Liver (tissue), 9 donors: ENCODE measurements around the gene HEXIM1. TPM values are rescaled to one million over a fixed set of nuclear protein-coding genes. Genes with fewer than 3 reads are reported as not detected.

Experiments
- DNase-seq: peaks from one replicate; pipeline ENCODE4 v3.0.0-alpha.2; 2017; ENCODE audit warnings: low spot score
- H3K27ac ChIP-seq, 2 donors: one replicate each; pipeline ENCODE4 v1.7.0; 2013; ENCODE audit warnings: inconsistent platforms in 2 of 2, low read length in 2 of 2, control low read depth in 1 of 2, low read depth in 1 of 2, mild to moderate bottlenecking in 1 of 2
- H3K27me3 ChIP-seq, 4 donors: one replicate each; pipeline versions ENCODE4 v1.6.1 to v1.7.0; 2013; ENCODE audit warnings: low read length in 3 of 4, inconsistent platforms in 1 of 4, mild to moderate bottlenecking in 1 of 4, moderate library complexity in 1 of 4; ENCODE audit not compliant: control insufficient read depth in 4 of 4, insufficient read depth in 4 of 4
- H3K36me3 ChIP-seq, 4 donors: one replicate each; pipeline versions ENCODE4 v1.6.1 to v1.7.0; 2013; ENCODE audit warnings: low read length in 3 of 4, mild to moderate bottlenecking in 3 of 4, low read depth in 1 of 4, moderate library complexity in 1 of 4; ENCODE audit not compliant: control insufficient read depth in 4 of 4, insufficient read depth in 3 of 4
- H3K4me1 ChIP-seq, 4 donors: one replicate each; pipeline versions ENCODE4 v1.6.1 to v1.7.0; 2013; ENCODE audit warnings: low read length in 3 of 4, mild to moderate bottlenecking in 3 of 4, moderate library complexity in 1 of 4; ENCODE audit not compliant: control insufficient read depth in 4 of 4, insufficient read depth in 4 of 4
- H3K4me3 ChIP-seq, 3 donors: one replicate each; pipeline versions ENCODE4 v1.6.1 to v1.7.0; 2013; ENCODE audit warnings: low read length in 3 of 3, control low read depth in 1 of 3, low read depth in 1 of 3, mild to moderate bottlenecking in 1 of 3
- H3K9ac ChIP-seq, 2 donors: one replicate each; pipeline ENCODE4 v1.7.0; 2013; ENCODE audit warnings: low read length in 2 of 2, mild to moderate bottlenecking in 2 of 2, moderate library complexity in 2 of 2, control low read depth in 1 of 2, low read depth in 1 of 2
- H3K9me3 ChIP-seq, 4 donors: one replicate each; pipeline versions ENCODE4 v1.6.1 to v1.7.0; 2013; ENCODE audit warnings: low read length in 3 of 4; ENCODE audit not compliant: control insufficient read depth in 4 of 4
- ATF3 ChIP-seq: IDR thresholded peaks from 2 replicates; pipeline ENCODE4 v1.6.1; 2016; ENCODE audit warnings: antibody characterized with exemption
- CTCF ChIP-seq: fragments of 150-350 bp; IDR thresholded peaks from 2 replicates; pipeline ENCODE4 v1.5.1; 2017; ENCODE audit warnings: improper control_type of control experiment, low read depth, low read length; ENCODE audit not compliant: missing input control
- EGR1 ChIP-seq, 2 donors: IDR thresholded peaks; 2 replicates each; pipeline ENCODE4 v1.6.1; 2016 to 2018; ENCODE audit warnings: antibody characterized with exemption in 2 of 2, low read depth in 2 of 2
- FOXA1 ChIP-seq: IDR thresholded peaks from 2 replicates; pipeline ENCODE4 v1.6.1; 2016; ENCODE audit warnings: antibody characterized with exemption
- FOXA2 ChIP-seq: IDR thresholded peaks from 2 replicates; pipeline ENCODE4 v1.6.1; 2016; ENCODE audit warnings: antibody characterized with exemption
- GABPA ChIP-seq, 2 donors: IDR thresholded peaks in 1 of 2; conservative IDR thresholded peaks in 1 of 2; 2 replicates each; pipeline ENCODE4 v1.6.1; 2016; ENCODE audit warnings: antibody characterized with exemption in 2 of 2, mild to moderate bottlenecking in 1 of 2, moderate library complexity in 1 of 2
- HNF4A ChIP-seq, 2 donors: conservative IDR thresholded peaks; 2 replicates each; pipeline ENCODE4 v1.6.1; 2016; ENCODE audit warnings: antibody characterized with exemption in 2 of 2, mild to moderate bottlenecking in 2 of 2
- HNF4G ChIP-seq: IDR thresholded peaks from 2 replicates; pipeline ENCODE4 v1.6.1; 2016; ENCODE audit warnings: antibody characterized with exemption
- JUND ChIP-seq, 2 donors: IDR thresholded peaks; 2 replicates each; pipeline ENCODE4 v1.6.1; 2016; ENCODE audit warnings: antibody characterized with exemption in 2 of 2
- MAX ChIP-seq: IDR thresholded peaks from 2 replicates; pipeline ENCODE4 v1.6.1; 2016; ENCODE audit warnings: antibody characterized with exemption
- NR2F2 ChIP-seq: IDR thresholded peaks from 2 replicates; pipeline ENCODE4 v1.6.1; 2016; ENCODE audit warnings: antibody characterized with exemption
- RAD21 ChIP-seq, 2 donors: IDR thresholded peaks; 2 replicates each; pipeline ENCODE4 v1.6.1; 2016; ENCODE audit warnings: antibody characterized with exemption in 2 of 2, mild to moderate bottlenecking in 2 of 2
- REST ChIP-seq: IDR thresholded peaks from 2 replicates; pipeline ENCODE4 v1.6.1; 2016; ENCODE audit warnings: antibody characterized with exemption, mild to moderate bottlenecking
- RXRA ChIP-seq, 2 donors: IDR thresholded peaks; 2 replicates each; pipeline ENCODE4 v1.6.1; 2017 to 2018; ENCODE audit warnings: antibody characterized with exemption in 2 of 2, mild to moderate bottlenecking in 1 of 2
- SP1 ChIP-seq: IDR thresholded peaks from 2 replicates; pipeline ENCODE4 v1.6.1; 2018; ENCODE audit warnings: antibody characterized with exemption, mild to moderate bottlenecking
- TAF1 ChIP-seq: conservative IDR thresholded peaks from 2 replicates; pipeline ENCODE4 v1.6.1; 2016; ENCODE audit warnings: antibody characterized with exemption, mild to moderate bottlenecking
- YY1 ChIP-seq: IDR thresholded peaks from 2 replicates; pipeline ENCODE4 v1.6.1; 2016; ENCODE audit warnings: antibody characterized with exemption, mild to moderate bottlenecking
- ZBTB33 ChIP-seq: IDR thresholded peaks from 2 replicates; pipeline ENCODE4 v1.6.1; 2016; ENCODE audit warnings: antibody characterized with exemption
- WGBS: extraction: QIAGEN DNeasy Blood & Tissue Kit; methylation state at CpG from one replicate; pipeline ENCODE4 v1.1.7; 2013; 5-methylcytosine and 5-hydroxymethylcytosine counted together
- polyA plus RNA-seq, 2 donors: library from polyadenylated mRNA; stranded (reverse) in 1 of 2; unstranded in 1 of 2; fragments of 200-250 nt in 1 of 2; fragments of >200 nt in 1 of 2; fragmentation: Nextera tagmentation in 1 of 2; extraction: Ambion mirVana in 1 of 2; gene quantifications; one replicate each; pipeline versions ENCODE4 v1.2.1 to v1.2.3, GENCODE V29; 2013 to 2015
- total RNA-seq, 2 donors: library from RNA; depleted of rRNA; stranded (reverse); fragments of >200 nt; gene quantifications; one replicate each; pipeline ENCODE4 v1.2.3, GENCODE V29; 2014
- donor health status: healthy.
- donor health status: healthy.
- donor health status: healthy.
- donor health status: healthy.
- donor health status: healthy.

The HEXIM1 gene
- total and polyA plus RNA-seq, 4 donors, result 7.4 to 14.3 (median 12.3) TPM

GRCh38 chr17:45129940-45130680, 18.2 kb upstream of the HEXIM1 start:
- Histone ChIP-seq H3K4me1 (peaks cover 0 to 15% (median 9%) of the 10 kb centered on the region in 4 donors), H3K9me3 (no peaks in the 10 kb centered on the region), H3K27me3 (no peaks in the 10 kb centered on the region), H3K4me3 (no peak overlapping the region), H3K36me3 (peaks cover 0 to 1% (median 0%) of the 10 kb centered on the region in 4 donors), H3K9ac (no peak overlapping the region), H3K27ac (no peak overlapping the region)
- WGBS, result 73% methylated on average over 13 of the region's 13 CpGs
- TF ChIP-seq RAD21 (IDR thresholded peaks at IDR 0.05), result no peak
- TF ChIP-seq YY1, result no peak
- TF ChIP-seq GABPA (IDR thresholded peaks at IDR 0.05 in 1 of 2, conservative IDR thresholded peaks at IDR 0.05 in 1 of 2), result no peak
- TF ChIP-seq EGR1 (IDR thresholded peaks at IDR 0.05; ENCODE audit: low read depth in 2 of 2), result no peak
- no peak for TF ChIP-seq HNF4G
- no peak for TF ChIP-seq ZBTB33
- no peak for TF ChIP-seq ATF3
- TF ChIP-seq REST, result no peak
- TF ChIP-seq CTCF, result no peak
- no peak for TF ChIP-seq RXRA (IDR thresholded peaks at IDR 0.05)
- no peak for TF ChIP-seq FOXA2
- TF ChIP-seq JUND (IDR thresholded peaks at IDR 0.05), result no peak
- no peak for TF ChIP-seq FOXA1
- TF ChIP-seq MAX, result no peak
- TF ChIP-seq SP1, result no peak
- TF ChIP-seq TAF1, result no peak
- no peak for TF ChIP-seq NR2F2
- no peak for TF ChIP-seq HNF4A (conservative IDR thresholded peaks at IDR 0.05)
- no peak for DNase-seq
